H1 (cell line): Measurements from ENCODE around the gene SFR1. TPM values are rescaled to one million over a fixed set of nuclear protein-coding genes. Genes with fewer than 3 reads are reported as not detected.

Source experiments
- CTCF ChIA-PET: fragments of 300-600 bp; sonication (Branson Sonifier 250); formaldehyde crosslinking; loops from one replicate; lab custom pipeline; 2021; ENCODE audit not compliant: partially characterized antibody; lab: Charles Lee
- POLR2A ChIA-PET: fragments of 300-600 bp; sonication (Branson Sonifier 250); formaldehyde crosslinking; loops from one replicate; lab custom pipeline; 2021; ENCODE audit warnings: inconsistent platforms; ENCODE audit not compliant: partially characterized antibody; lab: Charles Lee
- DNase-seq, 2 experiments: peaks; one replicate each; pipeline versions ENCODE4 v3.0.0 to v3.0.0-alpha.2; 2010 to 2022; ENCODE audit warnings: low spot score in 2 of 2, low read depth in 1 of 2, mixed read lengths in 1 of 2
- FAIRE-seq: peaks from 2 replicates; lab custom pipeline; 2011; peaks lifted over from hg19 to GRCh38; lab: Jason Lieb, UNC
- H2AFZ ChIP-seq: 2 replicates; pipeline ENCODE4 v1.8.1; 2012; ENCODE audit warnings: low read length, inconsistent platforms
- H2AK5ac ChIP-seq: 2 replicates; pipeline ENCODE4 v1.6.1; 2013; ENCODE audit warnings: low read depth, low read length
- H2BK120ac ChIP-seq: replicated peaks from 2 replicates; pipeline ENCODE3; 2013; ENCODE audit warnings: low read depth, low read length, inconsistent platforms
- H2BK12ac ChIP-seq: 2 replicates; pipeline ENCODE4 v1.6.1; 2013; ENCODE audit warnings: low read depth, low read length
- H2BK15ac ChIP-seq: 2 replicates; pipeline ENCODE4 v1.6.1; 2013; ENCODE audit warnings: low read length
- H2BK20ac ChIP-seq: 2 replicates; pipeline ENCODE4 v1.6.1; 2013; ENCODE audit warnings: low read length
- H2BK5ac ChIP-seq: 2 replicates; pipeline ENCODE4 v1.6.1; 2013; ENCODE audit warnings: low read depth, low read length
- H3K14ac ChIP-seq: 2 replicates; pipeline ENCODE4 v1.6.1; 2013; ENCODE audit warnings: inconsistent platforms; ENCODE audit not compliant: insufficient read length
- H3K18ac ChIP-seq: 2 replicates; pipeline ENCODE4 v1.6.1; 2013; ENCODE audit warnings: low read length; ENCODE audit errors: extremely low read depth
- H3K23ac ChIP-seq: 2 replicates; pipeline ENCODE4 v1.6.1; 2013; ENCODE audit warnings: inconsistent platforms; ENCODE audit not compliant: insufficient read length
- H3K23me2 ChIP-seq: 2 replicates; pipeline ENCODE4 v1.6.1; 2013; ENCODE audit warnings: low read depth, low read length
- H3K27ac ChIP-seq: 2 replicates; pipeline ENCODE4 v1.6.1; 2011; ENCODE audit warnings: low read depth, low read length, inconsistent platforms
- H3K27me3 ChIP-seq, 4 experiments: replicated peaks in 1 of 4; 1 replicate in 1 of 4; 2 replicates in 3 of 4; pipeline versions ENCODE4 v1.6.1 to v1.8.1; 2011 to 2013; ENCODE audit warnings: low read length in 3 of 4, mild to moderate bottlenecking in 3 of 4, inconsistent platforms in 2 of 4, mixed read lengths in 2 of 4, moderate library complexity in 1 of 4; ENCODE audit not compliant: control insufficient read depth in 3 of 4, insufficient read depth in 3 of 4; ENCODE audit errors: extremely low read depth in 1 of 4
- H3K36me3 ChIP-seq, 4 experiments: 2 replicates each; pipeline versions ENCODE4 v1.6.1 to v1.8.1; 2011 to 2013; ENCODE audit warnings: mild to moderate bottlenecking in 4 of 4, low read length in 3 of 4, moderate library complexity in 2 of 4, control low read depth in 1 of 4, inconsistent platforms in 1 of 4; ENCODE audit not compliant: insufficient read depth in 4 of 4, control insufficient read depth in 2 of 4
- H3K4ac ChIP-seq: replicated peaks from 2 replicates; pipeline ENCODE3; 2013; ENCODE audit warnings: low read length, low read depth, mixed read lengths, inconsistent platforms; ENCODE audit not compliant: insufficient read length
- H3K4me1 ChIP-seq, 4 experiments: replicated peaks in 1 of 4; 1 replicate in 1 of 4; 2 replicates in 3 of 4; pipeline versions ENCODE4 v1.6.1 to v1.8.1; 2011 to 2013; ENCODE audit warnings: low read length in 3 of 4, inconsistent platforms in 2 of 4, mixed read lengths in 1 of 4; ENCODE audit not compliant: insufficient read depth in 4 of 4, control insufficient read depth in 3 of 4
- H3K4me2 ChIP-seq, 2 experiments: 2 replicates each; pipeline versions ENCODE4 v1.6.1 to v1.8.1; 2011 to 2013; ENCODE audit warnings: low read depth in 2 of 2, low read length in 2 of 2, control low read depth in 1 of 2, inconsistent platforms in 1 of 2, mild to moderate bottlenecking in 1 of 2; ENCODE audit not compliant: insufficient read depth in 1 of 2
- H3K4me3 ChIP-seq, 4 experiments: fragments of 200-600, 300-600 bp in 1 of 4; sonication (generic), shearing (Covaris generic), sonication (Bioruptor Twin) in 1 of 4; 2 replicates each; pipeline versions ENCODE4 v1.5.1 to v1.8.1; 2011 to 2016; ENCODE audit warnings: low read length in 4 of 4, low read depth in 3 of 4, control low read depth in 2 of 4, inconsistent platforms in 2 of 4, mild to moderate bottlenecking in 2 of 4, mixed read lengths in 1 of 4, moderate library complexity in 1 of 4; ENCODE audit not compliant: insufficient read depth in 2 of 4; ENCODE audit errors: extremely low read depth in 1 of 4
- H3K56ac ChIP-seq: replicated peaks from 2 replicates; pipeline ENCODE3; 2013; ENCODE audit warnings: low read depth, mild to moderate bottlenecking, mixed read lengths, low read length, inconsistent platforms; ENCODE audit not compliant: insufficient read length
- H3K79me1 ChIP-seq: 2 replicates; pipeline ENCODE4 v1.6.1; 2013; ENCODE audit warnings: low read depth, low read length, control low read depth
- H3K79me2 ChIP-seq, 2 experiments: 2 replicates each; pipeline versions ENCODE4 v1.6.1 to v1.8.1; 2012 to 2013; ENCODE audit warnings: low read length in 2 of 2, mild to moderate bottlenecking in 2 of 2, inconsistent platforms in 1 of 2; ENCODE audit not compliant: insufficient read depth in 2 of 2, control insufficient read depth in 1 of 2
- H3K9ac ChIP-seq, 4 experiments: replicated peaks in 1 of 4; 1 replicate in 1 of 4; 2 replicates in 3 of 4; pipeline versions ENCODE4 v1.6.1 to v1.8.1; 2011 to 2013; ENCODE audit warnings: low read depth in 3 of 4, low read length in 3 of 4, control low read depth in 2 of 4, mild to moderate bottlenecking in 2 of 4, moderate library complexity in 2 of 4, inconsistent platforms in 1 of 4; ENCODE audit errors: extremely low read depth in 1 of 4
- H3K9me3 ChIP-seq, 2 experiments: 2 replicates each; pipeline versions ENCODE4 v1.6.1 to v1.8.1; 2012 to 2013; ENCODE audit warnings: mild to moderate bottlenecking in 2 of 2, moderate library complexity in 2 of 2, control low read depth in 1 of 2, inconsistent platforms in 1 of 2, low read depth in 1 of 2, low read length in 1 of 2, mixed read lengths in 1 of 2; ENCODE audit not compliant: insufficient read depth in 2 of 2
- H4K20me1 ChIP-seq, 2 experiments: replicated peaks in 1 of 2; 2 replicates each; pipeline versions ENCODE3 to v1.8.1; 2011 to 2013; ENCODE audit warnings: inconsistent platforms in 2 of 2, low read length in 2 of 2, mild to moderate bottlenecking in 1 of 2; ENCODE audit not compliant: insufficient read depth in 2 of 2, control insufficient read depth in 1 of 2
- H4K5ac ChIP-seq: 2 replicates; pipeline ENCODE4 v1.6.1; 2013; ENCODE audit warnings: low read length, low read depth, mixed read lengths, inconsistent platforms; ENCODE audit not compliant: insufficient read length
- H4K8ac ChIP-seq: 2 replicates; pipeline ENCODE4 v1.8.0; 2013; ENCODE audit warnings: mild to moderate bottlenecking, moderate library complexity, low read length, inconsistent platforms; ENCODE audit not compliant: insufficient read depth; ENCODE audit errors: extremely low read depth
- H4K91ac ChIP-seq: replicated peaks from 2 replicates; pipeline ENCODE3; 2013; ENCODE audit warnings: low read length, mixed read lengths, inconsistent platforms; ENCODE audit not compliant: insufficient read length
- BRCA1 ChIP-seq: IDR thresholded peaks from 2 replicates; pipeline ENCODE4 v1.6.1; 2012; ENCODE audit warnings: low read depth, low read length, improper control_type of control experiment
- CBX5 ChIP-seq: fragments of 300-800, 300-1000 bp; sonication (generic); IDR thresholded peaks from 2 replicates; pipeline ENCODE4 v1.7.1; 2016; ENCODE audit warnings: antibody characterized with exemption, low read length, low read depth
- CBX8 ChIP-seq: fragments of 300-800, 300-1000 bp; sonication (generic); IDR thresholded peaks from 2 replicates; pipeline ENCODE4 v1.7.1; 2016; ENCODE audit warnings: low read depth, low read length, borderline replicate concordance
- CREB1 ChIP-seq: IDR thresholded peaks from 2 replicates; pipeline ENCODE4 v1.6.1; 2012; ENCODE audit warnings: inconsistent platforms
- E2F6 ChIP-seq: IDR thresholded peaks from 2 replicates; pipeline ENCODE4 v1.6.1; 2012; ENCODE audit warnings: inconsistent platforms
- EZH2 ChIP-seq: fragments of 200-600 bp; sonication (generic); IDR thresholded peaks from 2 replicates; pipeline ENCODE4 v1.7.1; 2012; ENCODE audit warnings: low read depth, mild to moderate bottlenecking, moderate library complexity, low read length, inconsistent platforms; ENCODE audit not compliant: severe bottlenecking
- FOSL1 ChIP-seq: IDR thresholded peaks from 2 replicates; pipeline ENCODE4 v1.6.1; 2011; ENCODE audit warnings: mild to moderate bottlenecking, low read depth, low read length, moderate library complexity; ENCODE audit not compliant: insufficient read depth
- JUN ChIP-seq: IDR thresholded peaks from 2 replicates; pipeline ENCODE4 v1.6.1; 2011; ENCODE audit warnings: low read depth, mild to moderate bottlenecking, improper control_type of control experiment, low read length
- MAFK ChIP-seq: IDR thresholded peaks from 2 replicates; pipeline ENCODE4 v1.6.1; 2012; ENCODE audit warnings: low read depth, mild to moderate bottlenecking, improper control_type of control experiment, low read length
- POU5F1 ChIP-seq: IDR thresholded peaks from 2 replicates; pipeline ENCODE4 v1.6.1; 2011; ENCODE audit warnings: low read depth, mild to moderate bottlenecking, low read length, moderate library complexity
- RAD21 ChIP-seq, 2 experiments: IDR thresholded peaks in 1 of 2; conservative IDR thresholded peaks in 1 of 2; 2 replicates each; pipeline ENCODE4 v1.6.1; 2011; ENCODE audit warnings: low read depth in 2 of 2, low read length in 2 of 2, improper control_type of control experiment in 1 of 2, inconsistent platforms in 1 of 2, mild to moderate bottlenecking in 1 of 2, moderate library complexity in 1 of 2
- TCF12 ChIP-seq: IDR thresholded peaks from 2 replicates; pipeline ENCODE4 v1.6.1; 2011; ENCODE audit warnings: low read depth, mild to moderate bottlenecking, low read length
- YY1 ChIP-seq: IDR thresholded peaks from 2 replicates; pipeline ENCODE4 v1.6.1; 2011; ENCODE audit warnings: low read depth, mild to moderate bottlenecking, low read length
- WGBS, 2 experiments: shearing (Covaris generic) in 1 of 2; methylation state at CpG; one replicate each; pipeline versions ENCODE4 v1.1.6 to v1.1.7; 2013 to 2015; ENCODE audit warnings: low lambda C conversion rate in 2 of 2, mixed read lengths in 2 of 2, inconsistent platforms in 1 of 2, low coverage in 1 of 2, missing lambda C conversion rate in 1 of 2; ENCODE audit not compliant: insufficient replicate concordance in 2 of 2, insufficient coverage in 1 of 2, insufficient read length in 1 of 2; ENCODE audit errors: extremely low coverage in 1 of 2, missing lambda C conversion rate in 1 of 2; 5-methylcytosine and 5-hydroxymethylcytosine counted together
- polyA plus RNA-seq, 7 experiments: library from polyadenylated mRNA; depleted of rRNA in 3 of 7; stranded (reverse) in 5 of 7; unstranded in 2 of 7; fragments of >200 nt in 5 of 7; fragments of 200-250 nt in 2 of 7; gene quantifications; 1 replicate in 5 of 7; 2 replicates in 1 of 7; 4 replicates in 1 of 7; pipeline versions ENCODE4 v1.2.1 to v1.2.3, GENCODE V29; 2011 to 2013; ENCODE audit warnings: missing spikeins in 2 of 7, mixed read lengths in 2 of 7
- total RNA-seq: library from RNA; stranded (reverse); fragmentation: NEBNext Ultra II Directional; extraction: Animal tissue kit (Norgen Biotek cat#: 25700); gene quantifications from 2 replicates; pipeline ENCODE4 v1.2.1, GENCODE V29; 2021

Gene SFR1
- total and polyA plus RNA-seq, 2 of the 8 experiments (the other 6 are each of a cell fraction or from before 2014, with no cell fraction given) = 3.4 to 7.7 TPM

GRCh38 chr10:104098358-104098925, 23.5 kb upstream of the SFR1 start:
- H2AK5ac ChIP-seq = no peak overlapping the region
- POLR2A ChIA-PET = interaction anchor here (1.0 kb wide), 1 partner anchor 22 kb away, joined by 3 read pairs; no protein-coding TSS in a partner anchor
- H3K9ac ChIP-seq = no peak overlapping the region
- DNase-seq (no peak), FAIRE-seq (no peak)
- H4K5ac ChIP-seq = no peak overlapping the region
- H4K8ac ChIP-seq = no peak overlapping the region
- no peak overlapping the region for H2BK15ac ChIP-seq
- H3K23me2 ChIP-seq = no peaks in the 10 kb centered on the region
- no peak overlapping the region for H3K4ac ChIP-seq
- H3K9me3 ChIP-seq = peaks cover 8 to 9% of the 10 kb centered on the region in 2 experiments; a peak in 3 of 4 replicates
- no peaks in the 10 kb centered on the region for H3K79me2 ChIP-seq
- no peak overlapping the region for H4K91ac ChIP-seq
- H3K4me1 ChIP-seq = no peaks in the 10 kb centered on the region
- H3K27me3 ChIP-seq = no peaks in the 10 kb centered on the region
- H2BK20ac ChIP-seq = no peak overlapping the region
- CTCF ChIA-PET = interaction anchor here (0.9 kb wide), 1 partner anchor 34 kb away, joined by 3 read pairs; no protein-coding TSS in a partner anchor
- no peak overlapping the region for H3K18ac ChIP-seq
- no peaks in the 10 kb centered on the region for H3K79me1 ChIP-seq
- no peak overlapping the region for H3K56ac ChIP-seq
- H3K23ac ChIP-seq = no peak overlapping the region
- no peak overlapping the region for H3K4me3 ChIP-seq
- no peak overlapping the region for H2BK5ac ChIP-seq
- no peak overlapping the region for H3K27ac ChIP-seq
- H2AFZ ChIP-seq = no peak overlapping the region
- no peak overlapping the region for H2BK120ac ChIP-seq
- no peak overlapping the region for H3K14ac ChIP-seq
- no peak overlapping the region for H3K4me2 ChIP-seq
- no peak overlapping the region for H2BK12ac ChIP-seq
- no peaks in the 10 kb centered on the region for H3K36me3 ChIP-seq
- WGBS, 2 experiments = 90% methylated on average over 4 of the region's 4 CpGs; no CpG with 5 or more reads in 1 of the 2 experiments
- H4K20me1 ChIP-seq = no peaks in the 10 kb centered on the region
- TF ChIP-seq CBX8 = no peak
- TF ChIP-seq RAD21 (IDR thresholded peaks at IDR 0.05 in 1 of 2, conservative IDR thresholded peaks at IDR 0.05 in 1 of 2; ENCODE audit: low read depth in 2 of 2, low read length in 2 of 2) = no peak
- no peak for TF ChIP-seq TCF12
- TF ChIP-seq EZH2 = no peak
- no peak for TF ChIP-seq POU5F1
- TF ChIP-seq FOSL1 = no peak
- no peak for TF ChIP-seq BRCA1
- TF ChIP-seq CREB1 = no peak
- no peak for TF ChIP-seq YY1
- no peak for TF ChIP-seq CBX5
- TF ChIP-seq E2F6 = no peak
- no peak for TF ChIP-seq MAFK
- no peak for TF ChIP-seq JUN
